ENCODE data around the gene ZNF668.

DNA sequence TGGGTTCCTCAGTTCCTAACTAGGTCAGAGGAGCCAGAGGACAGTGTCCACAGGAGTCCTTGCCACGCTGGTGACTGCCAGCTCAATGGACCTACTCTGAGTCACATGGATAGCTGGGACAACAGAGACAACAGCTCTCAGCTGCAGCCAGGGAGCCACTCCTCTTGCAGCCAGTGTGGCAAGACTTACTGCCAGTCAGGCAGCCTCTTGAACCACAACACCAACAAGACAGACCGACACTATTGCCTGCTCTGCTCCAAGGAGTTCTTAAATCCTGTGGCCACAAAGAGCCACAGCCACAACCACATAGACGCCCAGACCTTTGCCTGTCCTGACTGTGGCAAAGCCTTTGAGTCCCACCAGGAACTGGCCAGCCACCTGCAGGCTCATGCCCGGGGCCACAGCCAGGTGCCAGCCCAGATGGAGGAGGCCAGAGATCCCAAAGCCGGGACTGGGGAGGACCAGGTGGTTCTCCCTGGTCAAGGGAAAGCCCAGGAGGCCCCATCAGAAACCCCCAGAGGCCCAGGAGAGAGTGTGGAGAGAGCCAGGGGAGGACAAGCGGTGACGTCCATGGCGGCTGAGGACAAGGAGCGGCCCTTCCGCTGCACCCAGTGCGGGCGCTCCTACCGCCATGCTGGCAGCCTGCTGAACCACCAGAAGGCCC, 6.8 kb upstream of the ZNF668 start:
- TF ChIP-seq CTCF (IDR thresholded peaks at IDR 0.05), result no peak
- no peak for TF ChIP-seq POLR2A (IDR thresholded peaks at IDR 0.05)
- no peak for TF ChIP-seq POLR2AphosphoS5 (IDR thresholded peaks at IDR 0.05)
- TF ChIP-seq EP300 (IDR thresholded peaks at IDR 0.05; ENCODE audit: low read depth), result no peak
